NB4 (cell line): ENCODE results near the gene S100A11.

Experiments
- CTCF ChIP-seq: IDR thresholded peaks from one replicate; pipeline ENCODE4 v1.5.1; 2012; ENCODE audit warnings: low read depth, low read length
- MAX ChIP-seq: IDR thresholded peaks from 2 replicates; pipeline ENCODE4 v1.6.1; 2011; ENCODE audit warnings: low read depth, low read length
- MYC ChIP-seq: IDR thresholded peaks from 2 replicates; pipeline ENCODE4 v1.6.1; 2011; ENCODE audit warnings: low read depth, low read length
- POLR2A ChIP-seq: IDR thresholded peaks from 2 replicates; pipeline ENCODE4 v1.6.1; 2011; ENCODE audit warnings: mild to moderate bottlenecking; ENCODE audit not compliant: insufficient read length; ENCODE audit errors: extremely low read depth

- TF ChIP-seq CTCF (no peak), POLR2A (no peak), MAX (no peak), MYC (no peak)
Observed at GRCh38 chr1:152034324-152034653, 2.5 kb downstream of the S100A11 start.
